ENCODE results near the gene RAB3GAP1. TPM values are rescaled to one million over a fixed set of nuclear protein-coding genes. Genes with fewer than 3 reads are reported as not detected.

RAB3GAP1 gene
- total RNA-seq, 2 donors from 2014 or later: 28.5 to 29.6 TPM

- 93 to 100% methylated on average over 3 of the region's 3 CpGs for WGBS, 2 experiments (ENCODE audit: insufficient coverage in 1 of 2, insufficient read length in 1 of 2)
- Mint-ChIP-seq H3K4me1 (no peaks in the 10 kb centered on the region), H3K4me3 (no peak overlapping the region)
These were observed 135.2 kb downstream of the RAB3GAP1 start for GRCh38 chr2:135187270-135187669.

GRCh38 chr2:135189148-135189547, 137.1 kb downstream of the RAB3GAP1 start:
- Mint-ChIP-seq H3K27me3 (ENCODE audit: insufficient read depth) (no peaks in the 10 kb centered on the region), H3K27ac (no peak overlapping the region), H3K4me1 (no peaks in the 10 kb centered on the region), H3K36me3 (ENCODE audit: low read depth) (peaks cover 8% of the 10 kb centered on the region), H3K4me3 (no peak overlapping the region), H3K9me3 (peaks cover 36% of the 10 kb centered on the region)
- H3K9me3 ChIP-seq (ENCODE audit: control insufficient read depth, low read length): peaks cover 28% of the 10 kb centered on the region
- H3K27me3 ChIP-seq (ENCODE audit: control insufficient read depth, insufficient read depth, low read length, poor library complexity, severe bottlenecking): no peaks in the 10 kb centered on the region
- no peak overlapping the region for H3K27ac ChIP-seq (ENCODE audit: low read depth, low read length)
- no peak overlapping the region for H3K4me3 ChIP-seq (ENCODE audit: low read length)
- DNase-seq: no peak
- no peak for TF ChIP-seq CTCF (conservative IDR thresholded peaks at IDR 0.05)
- H3K9ac ChIP-seq (ENCODE audit: extremely low read depth, low read length, poor library complexity, severe bottlenecking): no peak overlapping the region
- H3K4me1 ChIP-seq (ENCODE audit: control insufficient read depth, insufficient read depth, low read length): no peaks in the 10 kb centered on the region
- WGBS, 2 experiments (ENCODE audit: insufficient coverage in 1 of 2, insufficient read length in 1 of 2): 83 to 100% methylated on average over 1 of the region's 1 CpG
- H3K36me3 ChIP-seq (ENCODE audit: control insufficient read depth, insufficient read depth, low read length): no peaks in the 10 kb centered on the region

More at GRCh38 chr2:135187270-135187669, 135.2 kb downstream of the RAB3GAP1 start:
- Mint-ChIP-seq H3K27me3 (ENCODE audit: insufficient read depth) (no peaks in the 10 kb centered on the region), H3K27ac (no peak overlapping the region), H3K36me3 (ENCODE audit: low read depth) (peaks cover 7% of the 10 kb centered on the region), H3K9me3 (peaks cover 26% of the 10 kb centered on the region)
- no peak overlapping the region for H3K9ac ChIP-seq (ENCODE audit: extremely low read depth, low read length, poor library complexity, severe bottlenecking)
- no peak overlapping the region for H3K4me3 ChIP-seq (ENCODE audit: low read length)
- H3K27ac ChIP-seq (ENCODE audit: low read depth, low read length): no peak overlapping the region
- no peak for DNase-seq
- no peaks in the 10 kb centered on the region for H3K27me3 ChIP-seq (ENCODE audit: control insufficient read depth, insufficient read depth, low read length, poor library complexity, severe bottlenecking)
- no peaks in the 10 kb centered on the region for H3K36me3 ChIP-seq (ENCODE audit: control insufficient read depth, insufficient read depth, low read length)
- no peaks in the 10 kb centered on the region for H3K4me1 ChIP-seq (ENCODE audit: control insufficient read depth, insufficient read depth, low read length)
- H3K9me3 ChIP-seq (ENCODE audit: control insufficient read depth, low read length): peaks cover 20% of the 10 kb centered on the region
- TF ChIP-seq CTCF (conservative IDR thresholded peaks at IDR 0.05): no peak

- Mint-ChIP-seq H3K36me3 (ENCODE audit: low read depth) (peaks cover 8% of the 10 kb centered on the region), H3K27ac (no peak overlapping the region), H3K4me1 (no peaks in the 10 kb centered on the region), H3K27me3 (ENCODE audit: insufficient read depth) (no peaks in the 10 kb centered on the region), H3K9me3 (peaks cover 39% of the 10 kb centered on the region), H3K4me3 (no peak overlapping the region)
- TF ChIP-seq CTCF (conservative IDR thresholded peaks at IDR 0.05): no peak
- H3K27me3 ChIP-seq (ENCODE audit: control insufficient read depth, insufficient read depth, low read length, poor library complexity, severe bottlenecking): no peaks in the 10 kb centered on the region
- H3K4me3 ChIP-seq (ENCODE audit: low read length): no peak overlapping the region
- DNase-seq: no peak
- H3K27ac ChIP-seq (ENCODE audit: low read depth, low read length): no peak overlapping the region
- peaks cover 28% of the 10 kb centered on the region for H3K9me3 ChIP-seq (ENCODE audit: control insufficient read depth, low read length)
- H3K9ac ChIP-seq (ENCODE audit: extremely low read depth, low read length, poor library complexity, severe bottlenecking): no peak overlapping the region
- no peaks in the 10 kb centered on the region for H3K36me3 ChIP-seq (ENCODE audit: control insufficient read depth, insufficient read depth, low read length)
- no peaks in the 10 kb centered on the region for H3K4me1 ChIP-seq (ENCODE audit: control insufficient read depth, insufficient read depth, low read length)
These were observed 138.7 kb downstream of the RAB3GAP1 start for GRCh38 chr2:135190799-135191198.

Data from endodermal cell (in vitro differentiated cells).